HG02571 (cell line): ENCODE measurements around the gene AATK.

Experiments
- ATAC-seq: cut with Tn5 transposase; IDR thresholded peaks from one replicate; pipeline ENCODE4 v1.9.1; 2021; ENCODE audit warnings: mild to moderate bottlenecking, moderate library complexity; ENCODE audit not compliant: unreplicated experiment

AATK gene

GRCh38 chr17:81130385-81131361 lies 35.3 kb downstream of the AATK start:
- ATAC-seq: no peak

- no peak for ATAC-seq
Observed at GRCh38 chr17:81129711-81130367, 36.2 kb downstream of the AATK start.

GRCh38 chr17:81129289-81129688 lies 36.7 kb downstream of the AATK start:
- no peak for ATAC-seq

GRCh38 chr17:81128774-81129173 lies 37.2 kb downstream of the AATK start:
- ATAC-seq: no peak

- ATAC-seq: no peak
Observed at GRCh38 chr17:81128338-81128737, 37.7 kb downstream of the AATK start.

- ATAC-seq: no peak
Observed at GRCh38 chr17:81127526-81128177, 38.4 kb downstream of the AATK start.

GRCh38 chr17:81127133-81127455 lies 38.9 kb downstream of the AATK start:
- no peak for ATAC-seq

GRCh38 chr17:81126281-81127132 lies 39.5 kb downstream of the AATK start:
- no peak for ATAC-seq

GRCh38 chr17:81125573-81126081 lies 40.4 kb downstream of the AATK start:
- ATAC-seq: no peak

GRCh38 chr17:81124377-81124776 lies 41.6 kb downstream of the AATK start:
- no peak for ATAC-seq

GRCh38 chr17:81123052-81124048 lies 42.7 kb downstream of the AATK start:
- ATAC-seq: no peak

- no peak for ATAC-seq
Observed at GRCh38 chr17:81121841-81122733, 43.9 kb downstream of the AATK start.

- no peak for ATAC-seq
Observed at GRCh38 chr17:81120695-81121621, 45.1 kb downstream of the AATK start.

GRCh38 chr17:81120149-81120484 lies 45.9 kb downstream of the AATK start:
- ATAC-seq: no peak

GRCh38 chr17:81119223-81120148 lies 46.5 kb downstream of the AATK start:
- ATAC-seq: no peak
